ENCODE results near the gene PDIA2. TPM values are rescaled to one million over a fixed set of nuclear protein-coding genes. Genes with fewer than 3 reads are reported as not detected.

PDIA2 gene
- total RNA-seq, 1 donor from 2014 or later = not detected

DNA sequence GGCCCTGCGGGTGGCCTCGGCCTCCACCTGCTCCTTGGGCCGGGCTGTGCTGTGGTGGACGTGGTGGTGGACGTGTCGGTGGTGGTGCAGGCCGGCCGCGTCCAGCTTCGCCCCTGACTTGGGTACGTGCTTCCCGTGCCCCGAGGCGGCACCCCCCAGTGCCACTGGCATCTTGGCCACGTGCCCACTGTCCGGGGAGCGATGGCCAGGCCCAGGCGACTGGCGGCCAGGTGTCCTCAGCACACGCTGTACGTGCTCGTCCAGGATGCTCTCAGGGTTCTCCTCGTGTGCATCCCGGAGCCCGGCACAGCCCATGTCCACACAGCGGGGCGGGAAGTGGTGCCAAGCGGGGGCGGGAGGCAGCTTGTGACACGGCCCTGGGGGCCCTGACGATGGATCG, 14.9 kb downstream of the PDIA2 start:
- no peak for DNase-seq (ENCODE audit: low read depth)

DNA sequence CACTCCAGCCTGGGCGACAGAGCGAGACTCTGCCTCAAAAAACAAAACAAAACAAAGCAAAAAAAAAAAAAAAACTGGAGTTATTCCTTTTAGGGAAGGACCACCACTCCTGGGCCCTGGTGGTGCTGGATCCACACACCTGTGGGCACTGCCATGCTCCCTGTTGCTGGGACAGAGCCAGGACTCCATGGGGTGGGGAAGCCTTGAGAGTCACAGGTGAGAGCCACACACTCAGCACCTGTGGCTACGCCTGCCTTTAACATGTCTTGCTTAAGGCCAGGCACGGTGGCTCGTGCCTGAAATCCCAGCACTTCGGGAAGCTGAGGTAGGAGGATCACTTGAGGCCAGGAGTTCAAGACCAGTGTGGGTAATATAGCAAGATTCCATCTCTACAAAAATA, 18.3 kb downstream of the PDIA2 start:
- DNase-seq (ENCODE audit: low read depth) = no peak

DNA sequence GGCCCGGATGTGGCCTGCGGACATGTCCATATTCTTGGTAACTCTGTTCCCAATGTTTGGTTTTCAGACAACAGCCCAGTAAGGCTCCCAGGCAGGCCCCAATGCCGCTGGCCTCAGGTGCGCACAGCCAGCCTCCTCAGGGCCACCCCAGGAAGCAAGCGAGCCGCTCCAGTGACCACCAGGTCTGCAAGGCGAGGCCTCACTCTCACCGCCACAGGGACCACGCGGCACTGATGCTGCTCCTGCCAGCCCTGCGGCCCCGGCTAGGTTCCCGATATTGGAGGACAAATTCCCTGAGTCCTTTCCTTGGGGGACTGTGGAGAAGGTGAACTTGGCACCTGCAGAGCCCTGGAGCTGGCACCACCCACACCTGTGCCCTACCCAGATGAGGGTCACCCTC, 19.0 kb downstream of the PDIA2 start:
- DNase-seq (ENCODE audit: low read depth) = no peak

DNA sequence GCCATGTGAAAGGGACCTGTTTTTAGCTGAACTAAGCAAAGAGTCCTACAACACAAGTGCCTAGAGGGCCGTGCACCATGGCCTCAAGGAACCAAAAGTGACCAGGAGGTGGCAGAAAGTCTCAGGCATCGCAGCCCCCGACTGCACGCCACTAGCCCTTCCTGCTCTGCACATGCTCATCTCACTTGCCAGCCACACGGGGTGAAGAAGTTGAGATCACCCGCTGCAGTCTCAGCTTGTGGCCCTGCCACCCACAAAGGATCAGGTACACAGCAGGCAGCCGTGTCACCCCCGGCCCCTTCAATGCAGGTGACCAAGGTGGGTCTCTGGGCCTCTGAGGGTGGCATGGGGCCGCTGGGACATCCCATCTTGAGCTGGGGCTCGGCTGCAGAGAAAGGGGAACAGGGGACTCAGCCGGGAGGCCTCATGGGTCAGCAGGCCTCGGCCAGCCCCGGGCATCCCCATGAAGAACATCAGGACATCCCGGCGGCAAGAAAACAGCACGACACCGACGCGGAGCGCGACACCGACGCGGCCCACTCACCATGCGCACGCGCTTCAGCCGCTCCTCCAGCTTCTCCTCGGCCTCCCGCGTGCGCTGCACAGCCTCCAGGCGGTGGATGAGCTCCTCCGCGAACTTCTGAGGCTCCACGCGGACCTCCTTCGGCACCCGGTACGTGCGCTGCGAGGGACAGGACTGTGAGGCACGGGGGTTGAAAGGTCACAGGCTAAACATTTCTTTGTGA, 21.0 kb downstream of the PDIA2 start:
- DNase-seq (ENCODE audit: low read depth) = no peak

DNA sequence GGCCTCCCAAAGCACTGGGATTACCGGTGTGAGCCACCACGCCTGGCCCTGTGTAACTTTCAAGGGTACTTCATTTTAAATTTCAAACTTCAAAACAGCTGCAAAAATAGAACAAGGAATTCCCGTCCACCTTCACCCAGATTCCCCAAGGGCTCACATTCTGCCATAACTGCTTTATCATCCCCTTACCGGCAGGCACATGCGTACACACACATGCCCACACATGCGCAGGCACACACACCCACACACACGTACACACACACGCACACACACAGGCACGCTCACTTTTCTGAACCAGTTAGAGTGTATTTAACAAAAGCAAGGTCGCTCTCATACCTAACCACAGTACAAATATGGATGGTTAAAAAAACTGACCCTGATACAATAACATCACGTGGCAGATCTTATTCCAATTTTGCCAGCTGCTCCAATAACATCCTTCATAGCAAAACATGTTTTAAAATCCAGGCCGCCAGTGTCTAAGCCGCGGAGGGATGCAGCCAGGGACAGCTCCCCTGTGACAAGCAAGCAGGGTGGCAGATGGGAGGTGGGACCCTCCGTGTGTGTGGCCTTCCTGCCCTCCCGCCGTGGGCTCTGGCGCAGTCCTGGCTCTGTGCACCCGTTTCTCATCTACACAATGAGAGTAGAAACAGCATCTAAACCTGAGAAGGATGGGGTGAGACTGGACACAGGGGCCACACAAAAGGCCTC, 23.1 kb downstream of the PDIA2 start:
- DNase-seq (ENCODE audit: low read depth) = no peak

DNA sequence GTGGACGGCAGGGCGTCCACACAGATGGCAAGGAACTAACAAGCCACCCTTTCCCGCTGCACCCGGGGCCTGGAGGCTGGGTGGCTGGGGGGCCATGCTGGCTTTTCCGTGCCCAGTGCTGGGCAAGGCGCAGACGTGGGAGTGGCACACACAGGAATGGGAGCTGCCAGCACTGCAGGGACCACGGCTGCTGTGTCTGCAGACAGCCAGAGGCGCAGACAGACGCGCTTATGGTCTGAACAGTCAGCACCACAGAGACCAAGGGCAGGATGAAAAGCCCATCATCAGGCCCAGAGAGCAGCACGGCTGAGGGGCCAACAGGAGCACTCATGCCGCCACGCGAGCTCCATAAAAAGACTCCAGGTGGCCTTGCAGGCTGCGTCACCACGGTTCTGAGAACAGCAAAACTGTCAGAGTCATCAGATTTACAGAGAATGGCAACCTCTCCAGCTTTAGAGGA, 24.0 kb downstream of the PDIA2 start:
- DNase-seq (ENCODE audit: low read depth) = no peak

DNA sequence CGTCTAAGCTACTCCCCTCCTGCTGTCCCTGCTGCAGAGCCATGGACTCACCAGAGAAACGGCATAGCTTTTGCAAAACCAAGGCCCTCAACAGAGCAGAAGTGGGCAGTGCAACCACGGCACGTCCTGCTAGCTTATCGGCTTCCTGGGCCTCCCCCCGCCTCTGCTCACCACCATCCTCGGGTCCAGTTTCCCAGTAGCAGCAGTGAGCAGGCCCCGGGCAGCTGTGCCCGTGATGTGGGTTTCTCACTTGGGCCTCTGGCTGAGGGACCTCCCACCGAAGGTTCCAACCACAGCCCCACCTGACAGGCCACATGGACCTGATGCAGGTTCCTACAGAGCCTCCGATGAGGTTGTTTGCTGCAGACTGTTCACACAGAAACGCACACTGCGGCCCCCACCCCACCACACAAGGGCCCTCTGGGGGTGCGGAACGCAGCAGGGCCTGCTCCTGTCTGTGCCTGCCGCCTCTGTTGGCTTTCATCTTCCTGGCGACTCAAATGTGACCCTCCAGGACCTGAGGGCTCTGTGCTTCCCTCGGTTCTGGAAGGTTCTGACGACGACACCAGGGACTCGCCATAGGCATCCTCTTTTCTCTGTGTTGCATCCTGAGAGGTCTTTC, 24.8 kb downstream of the PDIA2 start:
- no peak for DNase-seq (ENCODE audit: low read depth)

DNA sequence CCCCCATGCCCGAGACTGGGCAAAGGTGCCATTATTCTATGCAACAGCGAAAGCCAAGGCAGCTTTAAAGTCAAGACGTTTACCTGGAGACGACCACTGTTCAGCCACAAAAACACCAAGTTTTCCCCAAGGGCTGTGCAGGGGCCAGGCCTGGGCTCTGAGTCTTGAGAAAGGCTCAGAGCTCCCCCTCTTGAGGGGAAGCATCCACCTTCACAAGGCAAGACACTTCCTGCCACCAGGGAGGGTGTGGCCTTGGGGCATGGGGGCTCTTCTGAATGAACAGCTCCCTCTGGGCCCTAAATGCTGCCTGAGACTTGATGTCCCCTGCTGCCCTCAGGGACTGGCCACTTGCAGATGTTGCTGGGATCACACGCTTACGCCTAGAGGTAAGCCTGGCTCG, 26.5 kb downstream of the PDIA2 start:
- DNase-seq (ENCODE audit: low read depth) = no peak

DNA sequence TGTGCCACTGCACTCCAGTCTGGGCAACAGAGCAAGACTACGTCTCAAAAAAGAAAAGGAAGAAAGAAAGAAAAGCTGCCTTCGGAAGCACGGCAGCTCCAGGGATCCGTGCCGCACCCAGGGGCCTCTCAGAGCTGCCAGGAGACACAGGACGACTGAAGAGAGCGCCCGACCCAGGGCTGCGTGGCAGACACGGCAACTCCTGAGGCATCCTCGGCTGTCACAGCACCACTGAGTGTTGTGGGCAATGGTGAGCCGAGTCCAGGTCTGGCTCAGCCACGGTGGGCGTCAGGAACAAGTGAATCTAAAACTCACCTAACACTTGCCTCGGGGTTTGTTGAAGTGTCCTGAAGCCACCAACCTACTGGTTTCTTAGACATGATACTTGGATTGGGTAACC, 28.8 kb downstream of the PDIA2 start:
- DNase-seq (ENCODE audit: low read depth) = no peak

DNA sequence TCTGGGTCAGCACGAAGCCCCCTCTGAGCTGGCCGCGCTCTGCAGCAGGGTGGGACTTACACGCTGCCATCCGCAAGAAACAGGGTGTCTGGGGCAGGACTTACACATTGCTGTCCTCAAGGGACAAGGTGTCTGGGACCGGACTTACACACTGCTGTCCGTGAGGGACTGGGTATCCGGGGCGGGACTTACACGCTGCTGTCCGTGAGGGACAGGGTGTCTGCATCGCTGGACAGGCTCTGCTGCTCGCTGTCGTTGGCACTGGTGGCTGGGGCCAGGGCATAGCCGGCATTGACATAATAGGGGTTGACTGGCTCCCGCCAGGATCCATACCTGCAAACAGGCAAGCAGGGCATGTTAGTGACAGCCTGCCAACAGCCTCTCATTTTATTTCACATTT, 31.4 kb downstream of the PDIA2 start:
- no peak for DNase-seq (ENCODE audit: low read depth)

DNA sequence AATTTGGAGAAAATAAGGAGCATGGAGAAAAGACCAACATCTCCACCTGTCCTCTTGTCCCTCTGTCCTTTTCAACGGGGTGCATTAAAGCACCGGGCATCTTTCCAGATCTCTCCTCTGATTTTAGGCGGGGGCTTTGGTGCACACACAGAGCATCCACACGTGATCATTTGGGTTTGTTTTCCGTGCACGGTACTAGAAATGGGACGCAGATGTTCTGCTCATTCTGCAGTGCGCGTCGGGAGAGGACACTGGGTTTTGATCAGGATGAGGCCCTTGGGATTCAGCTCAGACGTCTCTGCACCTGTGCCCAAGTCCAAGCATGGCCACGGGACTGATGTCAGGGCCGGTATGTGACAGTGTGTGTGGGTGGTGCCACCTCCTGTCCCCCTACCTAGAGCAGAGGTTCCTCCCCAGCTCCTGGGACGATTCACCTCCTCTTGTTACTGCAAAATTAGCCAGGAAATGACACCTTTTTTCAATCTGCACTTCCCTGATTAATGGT, 31.9 kb downstream of the PDIA2 start:
- no peak for DNase-seq (ENCODE audit: low read depth)

DNA sequence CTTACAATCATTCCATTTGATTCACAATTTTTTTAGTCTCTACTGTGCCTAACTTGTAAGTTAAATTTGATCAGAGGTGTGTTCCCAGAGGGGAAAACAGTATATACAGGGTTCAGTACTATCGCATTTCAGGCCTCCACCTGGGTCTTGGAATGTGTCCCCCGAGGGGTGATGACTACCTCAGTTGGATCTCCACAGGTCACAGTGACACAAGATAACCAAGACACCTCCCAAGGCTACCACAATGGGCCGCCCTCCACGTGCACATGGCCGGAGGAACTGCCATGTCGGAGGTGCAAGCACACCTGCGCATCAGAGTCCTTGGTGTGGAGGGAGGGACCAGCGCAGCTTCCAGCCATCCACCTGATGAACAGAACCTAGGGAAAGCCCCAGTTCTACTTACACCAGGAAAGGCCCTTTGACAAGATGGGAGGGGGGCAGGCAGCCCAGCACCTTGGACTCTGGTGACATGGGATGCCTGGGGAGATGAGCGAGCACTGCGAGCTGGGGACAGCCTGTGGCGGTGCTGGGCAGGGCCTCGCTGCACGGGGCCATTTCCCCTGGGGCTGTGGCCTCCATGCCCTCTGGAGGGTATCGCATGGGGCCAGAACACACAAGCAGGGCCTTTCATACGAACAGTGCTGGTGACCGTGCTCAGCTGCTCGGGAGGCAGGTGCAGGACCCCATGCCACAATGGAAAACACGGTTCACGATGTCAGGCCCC, 33.9 kb downstream of the PDIA2 start:
- DNase-seq (ENCODE audit: low read depth) = no peak

DNA sequence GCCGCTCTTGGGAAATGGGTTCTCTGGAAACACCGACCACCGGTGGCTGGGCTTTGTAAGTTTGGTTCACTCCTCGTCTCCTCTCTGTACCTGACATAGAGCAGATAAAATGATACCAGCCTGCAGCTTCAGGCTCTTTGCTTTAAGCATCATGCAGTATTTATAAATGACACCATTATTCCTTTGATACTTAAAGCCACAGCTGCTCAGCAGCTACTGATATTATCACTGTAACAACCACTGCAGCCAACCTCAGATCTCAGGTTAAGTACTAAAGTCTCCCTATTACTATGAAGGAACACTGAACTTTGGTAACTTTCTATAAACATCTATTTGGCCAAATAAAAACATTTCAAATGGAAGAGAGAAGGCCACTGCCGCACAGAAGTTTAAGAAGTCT, 34.6 kb downstream of the PDIA2 start:
- DNase-seq (ENCODE audit: low read depth) = no peak

DNA sequence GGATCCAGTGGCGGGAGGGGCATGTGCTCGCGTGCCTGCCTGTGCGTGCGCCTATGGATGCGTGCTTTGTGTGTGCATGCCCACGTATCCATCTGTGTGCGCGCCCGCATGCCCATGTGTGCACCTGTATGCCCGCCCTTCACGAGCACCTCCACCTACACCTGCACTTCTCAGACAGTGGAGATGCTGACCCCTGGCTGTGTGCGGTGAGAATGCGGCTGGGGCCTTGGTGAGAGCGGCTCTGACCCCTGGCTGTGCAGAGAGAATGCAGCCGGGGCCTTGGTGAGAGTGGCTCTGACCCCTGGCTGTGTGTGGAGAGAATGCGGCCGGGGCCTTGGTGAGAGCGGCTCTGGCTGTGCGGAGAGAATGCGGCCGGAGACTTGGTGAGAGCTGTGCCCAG, 35.7 kb downstream of the PDIA2 start:
- DNase-seq (ENCODE audit: low read depth) = no peak

DNA sequence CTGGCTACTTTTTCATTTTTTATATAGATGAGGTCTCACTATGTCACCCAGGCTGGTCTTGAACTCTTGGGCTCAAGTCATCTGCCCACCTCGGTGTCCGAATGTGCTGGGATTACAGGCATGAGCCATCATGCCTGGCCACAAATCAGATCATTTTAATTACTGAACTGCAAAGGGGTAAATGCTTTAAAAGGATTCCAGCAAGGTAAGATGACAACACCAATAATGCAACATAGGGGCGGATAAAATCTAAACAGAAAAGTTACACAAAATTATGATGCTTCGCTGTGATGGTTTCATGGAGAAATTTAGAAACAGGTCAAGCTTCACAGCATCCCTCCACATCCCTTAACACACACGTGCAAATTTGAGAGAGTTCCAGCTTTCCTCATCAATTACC, 37.2 kb downstream of the PDIA2 start:
- DNase-seq (ENCODE audit: low read depth) = no peak

DNA sequence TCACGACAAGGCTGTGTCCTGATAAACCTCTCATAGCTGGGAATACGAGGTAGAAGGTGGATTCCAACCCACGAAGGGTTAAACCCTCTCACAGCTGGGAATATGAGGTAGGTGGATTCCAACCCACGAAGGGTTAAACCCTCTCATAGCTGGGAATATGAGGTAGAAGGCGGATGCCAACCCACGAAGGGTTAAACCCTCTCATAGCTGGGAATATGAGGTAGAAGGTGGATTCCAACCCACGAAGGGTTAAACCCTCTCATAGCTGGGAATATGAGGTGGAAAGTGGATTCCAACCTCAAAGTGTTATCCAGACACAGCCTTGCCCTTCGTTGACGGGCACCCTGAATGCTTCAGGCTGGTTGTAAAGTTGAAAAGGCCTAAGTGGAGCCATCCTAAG, 38.6 kb downstream of the PDIA2 start:
- no peak for DNase-seq (ENCODE audit: low read depth)

DNA sequence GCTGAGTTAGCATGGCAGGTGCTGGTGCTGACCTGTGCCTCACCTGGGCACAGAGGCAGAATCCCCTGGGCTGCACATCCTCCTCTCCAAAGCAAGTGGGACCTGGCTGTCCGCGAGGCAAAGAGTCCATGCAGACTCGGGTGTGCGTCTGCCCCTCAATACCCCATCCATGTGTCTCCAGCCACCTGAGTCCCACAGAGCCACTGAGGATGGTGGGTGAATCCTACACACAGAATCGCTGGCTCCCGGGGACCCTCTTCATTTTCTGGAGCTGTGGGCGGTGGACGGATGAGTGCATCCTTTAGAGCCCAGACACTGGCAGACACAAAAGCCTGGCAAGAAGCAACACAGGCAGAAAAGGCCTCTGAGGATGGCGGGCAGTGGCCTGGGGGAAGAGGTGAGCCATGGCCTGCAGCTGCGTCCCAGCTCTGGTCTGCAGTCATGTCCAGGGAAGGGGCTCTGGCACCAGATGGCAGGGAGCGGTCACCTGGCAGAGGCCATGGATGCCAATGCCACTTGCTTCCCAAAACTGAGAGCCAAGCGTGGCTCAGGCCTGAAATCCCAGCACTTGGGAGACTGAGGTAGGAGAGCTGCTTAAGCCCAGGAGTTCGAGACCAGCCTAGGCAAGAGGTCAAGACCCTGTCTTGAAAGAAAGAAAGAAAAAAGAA, 39.6 kb downstream of the PDIA2 start:
- DNase-seq (ENCODE audit: low read depth) = no peak

DNA sequence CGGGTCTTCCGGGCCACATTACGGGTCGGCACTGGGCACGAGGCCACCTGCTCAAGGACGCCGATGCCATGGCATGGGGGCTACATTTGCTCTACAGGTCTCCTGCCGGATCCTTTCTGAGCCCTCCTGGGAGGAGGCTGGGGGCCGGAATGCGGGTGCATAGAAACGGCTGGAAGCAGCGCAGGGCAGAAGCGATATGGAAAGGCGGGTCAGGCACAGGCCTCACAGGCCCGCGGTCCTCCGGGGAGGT, 41.2 kb downstream of the PDIA2 start:
- no peak for DNase-seq (ENCODE audit: low read depth)

DNA sequence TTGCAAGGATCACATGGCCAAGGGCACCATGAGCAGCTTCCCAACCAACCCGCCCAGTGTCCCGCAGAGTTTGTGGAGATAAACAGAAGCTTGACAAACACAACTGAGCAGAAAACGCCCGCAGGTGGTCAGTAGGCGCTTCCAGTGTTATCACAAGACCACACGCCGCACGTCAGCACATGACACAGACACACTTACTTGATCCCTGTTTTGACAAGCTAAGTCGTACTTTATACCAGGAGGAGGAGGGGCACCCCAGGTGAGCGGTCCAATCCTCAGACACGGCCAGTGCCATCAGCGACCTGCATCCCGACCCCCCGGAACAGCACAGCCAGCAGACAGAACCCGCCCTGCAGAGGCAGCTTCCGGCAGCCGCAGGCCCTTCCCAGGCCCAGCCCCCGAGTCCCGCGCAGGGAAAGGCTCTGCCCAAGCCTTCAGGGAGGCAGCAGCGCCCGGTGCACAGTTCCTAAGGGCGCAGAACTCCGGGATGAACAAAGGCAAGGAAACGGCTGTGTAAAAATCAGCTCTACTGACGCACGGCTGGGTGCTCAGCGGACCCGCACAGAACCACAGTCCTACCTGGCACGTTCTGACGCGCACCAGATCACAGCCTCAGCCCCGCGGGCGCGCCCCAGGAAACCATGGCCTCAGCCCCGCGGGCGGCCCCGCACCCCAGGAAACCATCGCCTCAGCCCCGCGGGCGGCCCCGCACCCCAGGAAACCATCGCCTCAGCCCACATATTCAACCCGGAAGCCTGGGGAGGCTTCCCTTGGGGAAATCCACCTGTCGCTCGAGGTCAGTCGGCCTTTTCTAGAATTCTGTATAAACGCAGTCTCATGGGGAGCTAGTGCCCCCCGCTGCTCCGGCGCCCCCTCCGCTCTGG, 41.7 kb downstream of the PDIA2 start:
- no peak for DNase-seq (ENCODE audit: low read depth)

DNA sequence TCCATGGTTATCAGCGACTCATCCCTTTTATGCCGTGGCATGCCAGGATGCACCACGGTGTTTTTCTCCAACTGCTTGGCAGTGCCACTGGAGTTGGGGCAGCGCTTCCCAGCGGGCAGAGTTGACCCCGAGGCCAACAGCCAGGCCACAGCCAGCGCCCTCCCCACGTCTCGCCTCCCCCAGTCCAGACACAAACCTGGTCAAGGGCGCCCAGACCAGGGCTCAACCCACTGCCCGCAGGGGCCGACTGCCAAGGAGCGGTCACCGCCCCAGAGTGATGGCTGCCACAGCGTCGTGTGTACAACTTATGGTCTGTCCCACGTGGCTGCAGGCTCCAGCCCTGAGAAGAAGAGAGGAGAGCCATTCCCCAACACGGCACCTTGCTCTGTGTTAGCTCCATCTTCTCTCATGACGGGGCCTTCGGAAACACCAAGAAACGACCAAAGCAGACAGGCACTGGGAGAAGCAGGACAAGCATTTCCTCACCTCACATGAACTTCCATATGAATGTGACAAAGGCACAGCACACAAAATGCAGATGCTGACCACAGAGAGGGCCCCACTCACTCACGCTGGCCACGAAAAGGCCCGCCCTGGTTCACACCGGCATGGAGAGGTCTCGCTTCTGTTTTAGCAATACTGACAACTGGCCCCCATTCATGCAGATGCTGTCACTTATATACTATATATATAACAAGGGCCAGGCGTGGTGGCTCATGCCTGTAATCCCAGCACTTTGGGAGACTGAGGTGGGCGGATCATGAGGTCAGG, 42.6 kb downstream of the PDIA2 start:
- DNase-seq (ENCODE audit: low read depth) = no peak
